Suprapubic skin (tissue), 4 donors: ENCODE measurements around the gene TLE6. TPM values are rescaled to one million over a fixed set of nuclear protein-coding genes. Genes with fewer than 3 reads are reported as not detected.
A peak's percentile ranks its signal among the peaks of the same experiment; 100 is the strongest.

Experiments used
- DNase-seq, 2 donors: peaks; one replicate each; pipeline ENCODE4 v3.0.0-alpha.2; 2019; ENCODE audit warnings: low spot score in 2 of 2
- H3K27ac ChIP-seq: fragments of 200-600 bp; sonication (generic); one replicate; pipeline ENCODE4 v1.5.1; 2019
- H3K27me3 ChIP-seq: fragments of 200-600 bp; sonication (generic); one replicate; pipeline ENCODE4 v1.5.1; 2019
- H3K36me3 ChIP-seq: fragments of 200-600 bp; sonication (generic); one replicate; pipeline ENCODE4 v1.5.1; 2019
- H3K4me1 ChIP-seq: fragments of 200-600 bp; sonication (generic); one replicate; pipeline ENCODE4 v1.5.1; 2019
- H3K4me3 ChIP-seq: fragments of 200-600 bp; sonication (generic); one replicate; pipeline ENCODE4 v1.5.1; 2019; ENCODE audit warnings: mild to moderate bottlenecking
- H3K9me3 ChIP-seq: fragments of 200-600 bp; sonication (generic); one replicate; pipeline ENCODE4 v1.5.1; 2019
- CTCF ChIP-seq, 2 donors: fragments of 200-600 bp in 1 of 2; fragments of 450-650 bp in 1 of 2; sonication (generic) in 1 of 2; IDR thresholded peaks; one replicate each; pipeline ENCODE4 v1.5.1; 2016 to 2019; ENCODE audit warnings: antibody characterized with exemption in 2 of 2, mild to moderate bottlenecking in 1 of 2, moderate library complexity in 1 of 2
- EP300 ChIP-seq: sonication (generic); formaldehyde crosslinking; IDR thresholded peaks from one replicate; pipeline ENCODE4 v1.6.1; 2017; ENCODE audit warnings: antibody characterized with exemption
- POLR2A ChIP-seq, 2 donors: fragments of 450-650 bp; IDR thresholded peaks; one replicate each; pipeline ENCODE4 v1.6.1; 2017; ENCODE audit warnings: antibody characterized with exemption in 2 of 2, mild to moderate bottlenecking in 2 of 2, moderate library complexity in 2 of 2
- POLR2AphosphoS5 ChIP-seq, 3 donors: sonication (generic); formaldehyde crosslinking; IDR thresholded peaks; one replicate each; pipeline ENCODE4 v1.6.1; 2017; ENCODE audit warnings: antibody characterized with exemption in 3 of 3
- WGBS: methylation state at CpG from one replicate; pipeline ENCODE4 v1.1.5; 2018; 5-methylcytosine and 5-hydroxymethylcytosine counted together
- total RNA-seq, 4 donors: library from RNA; depleted of rRNA; stranded (reverse); fragments of >200 nt; gene quantifications; one replicate each; pipeline ENCODE4 v1.1.0, GENCODE V29; 2016

TLE6 gene
- total RNA-seq, 4 donors from 2014 or later: 0.23 to 1.4 (median 1.3) TPM; not detected in 1

- Histone ChIP-seq H3K4me1 (peaks cover 33% of the 10 kb centered on the region), H3K27me3 (no peaks in the 10 kb centered on the region), H3K4me3 (no peak overlapping the region), H3K36me3 (no peaks in the 10 kb centered on the region), H3K27ac (no peak overlapping the region), H3K9me3 (no peaks in the 10 kb centered on the region)
- DNase-seq: no peak
- TF ChIP-seq CTCF (IDR thresholded peaks at IDR 0.05): no peak
- no peak for TF ChIP-seq POLR2AphosphoS5 (IDR thresholded peaks at IDR 0.05)
- no peak for TF ChIP-seq POLR2A (IDR thresholded peaks at IDR 0.05)
- TF ChIP-seq EP300: no peak
- WGBS: 73% methylated on average over 5 of the region's 5 CpGs
These were observed 4.5 kb downstream of the TLE6 start for GRCh38 chr19:2981898-2982297.

- no peak for TF ChIP-seq POLR2A (IDR thresholded peaks at IDR 0.05)
- no peak for TF ChIP-seq CTCF (IDR thresholded peaks at IDR 0.05)
- TF ChIP-seq EP300: no peak
- TF ChIP-seq POLR2AphosphoS5 (IDR thresholded peaks at IDR 0.05): no peak
- no peaks in the 10 kb centered on the region for H3K36me3 ChIP-seq
- H3K4me1 ChIP-seq: peaks cover 27% of the 10 kb centered on the region
- H3K9me3 ChIP-seq: no peaks in the 10 kb centered on the region
- H3K27me3 ChIP-seq: no peaks in the 10 kb centered on the region
- H3K4me3 ChIP-seq: peak overlapping the region; percentile 3
- DNase-seq: no peak
- H3K27ac ChIP-seq: peak overlapping the region; percentile 76
- 30% methylated on average over 8 of the region's 8 CpGs for WGBS
These were observed 5.2 kb downstream of the TLE6 start for GRCh38 chr19:2982561-2982960.

GRCh38 chr19:2982983-2983350 lies 5.6 kb downstream of the TLE6 start:
- H3K4me3 ChIP-seq: peak overlapping the region; percentile 37
- H3K27ac ChIP-seq: peak overlapping the region; percentile 76
- no peaks in the 10 kb centered on the region for H3K27me3 ChIP-seq
- TF ChIP-seq CTCF (IDR thresholded peaks at IDR 0.05): no peak
- TF ChIP-seq POLR2A (IDR thresholded peaks at IDR 0.05): no peak
- 4% methylated on average over 9 of the region's 10 CpGs for WGBS
- DNase-seq: peak; percentile 94
- peaks cover 23% of the 10 kb centered on the region for H3K4me1 ChIP-seq
- H3K36me3 ChIP-seq: no peaks in the 10 kb centered on the region
- no peaks in the 10 kb centered on the region for H3K9me3 ChIP-seq

- 4% methylated on average over 14 of the region's 24 CpGs for WGBS
- DNase-seq: peak in 1 of 2 donors; percentile 87
- H3K36me3 ChIP-seq: no peaks in the 10 kb centered on the region
- H3K4me1 ChIP-seq: peaks cover 23% of the 10 kb centered on the region
- H3K27me3 ChIP-seq: no peaks in the 10 kb centered on the region
- H3K27ac ChIP-seq: peak overlapping the region; percentile 76
- TF ChIP-seq CTCF (IDR thresholded peaks at IDR 0.05) (no peak), POLR2AphosphoS5 (IDR thresholded peaks at IDR 0.05) (peak in 1 of 3 donors; percentile 38)
- H3K9me3 ChIP-seq: no peaks in the 10 kb centered on the region
- H3K4me3 ChIP-seq: peak overlapping the region; percentile 37
These were observed 6.2 kb downstream of the TLE6 start for GRCh38 chr19:2983351-2984214.

- 0% methylated on average over 8 of the region's 14 CpGs for WGBS
- no peaks in the 10 kb centered on the region for H3K36me3 ChIP-seq
- H3K27ac ChIP-seq: peak overlapping the region; percentile 76
- no peaks in the 10 kb centered on the region for H3K9me3 ChIP-seq
- H3K27me3 ChIP-seq: no peaks in the 10 kb centered on the region
- TF ChIP-seq EP300 (no peak), POLR2A (IDR thresholded peaks at IDR 0.05) (no peak), CTCF (IDR thresholded peaks at IDR 0.05) (no peak), POLR2AphosphoS5 (IDR thresholded peaks at IDR 0.05) (no peak)
- H3K4me3 ChIP-seq: peak overlapping the region; percentile 37
- DNase-seq: no peak
- H3K4me1 ChIP-seq: peaks cover 23% of the 10 kb centered on the region
These were observed 6.8 kb downstream of the TLE6 start for GRCh38 chr19:2984215-2984528.
